HG02938 (cell line): ENCODE results near the gene SMNDC1.
"Not testable (repeated sequence)": the region's sequence is repeated elsewhere in the genome, so short reads cannot be mapped to it uniquely, and the experiment has no call there.

Source experiments
- ATAC-seq: cut with Tn5 transposase; IDR thresholded peaks from one replicate; pipeline ENCODE4 v1.9.1; 2021; ENCODE audit warnings: mild to moderate bottlenecking, moderate library complexity; ENCODE audit not compliant: unreplicated experiment

SMNDC1 gene

GRCh38 chr10:110304780-110305421 is at the start of gene SMNDC1:
Gene SMNDC1 (minus strand): TSS chr10:110304920. CDS start chr10:110303587, 1,333 bp downstream.
- ATAC-seq: peak; percentile 84

DNA sequence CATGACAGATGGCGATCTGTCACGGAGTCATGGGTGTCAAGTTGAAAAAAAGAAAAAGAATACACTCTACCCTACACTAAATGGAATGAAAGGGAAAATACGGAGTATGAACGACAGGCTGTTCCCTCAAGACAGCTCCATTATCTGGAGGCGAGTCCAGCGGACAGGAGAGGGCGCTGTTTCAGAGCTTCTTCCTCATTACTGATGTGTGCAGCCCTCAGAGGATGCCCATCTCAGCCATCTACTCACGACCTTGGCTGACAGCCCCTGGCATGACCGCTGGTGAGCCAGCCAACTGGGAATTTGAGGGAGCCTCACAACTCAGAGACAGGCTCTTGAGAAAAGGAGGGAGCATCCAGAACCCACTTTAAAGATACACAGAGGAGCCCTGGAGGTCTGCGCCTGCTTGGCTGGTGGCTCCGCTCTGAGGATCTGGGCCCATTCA is 49.6 kb upstream of the SMNDC1 start:
- ATAC-seq: no peak

GRCh38 chr10:110353244-110354119 is 48.8 kb upstream of the SMNDC1 start:
- ATAC-seq: no peak

DNA sequence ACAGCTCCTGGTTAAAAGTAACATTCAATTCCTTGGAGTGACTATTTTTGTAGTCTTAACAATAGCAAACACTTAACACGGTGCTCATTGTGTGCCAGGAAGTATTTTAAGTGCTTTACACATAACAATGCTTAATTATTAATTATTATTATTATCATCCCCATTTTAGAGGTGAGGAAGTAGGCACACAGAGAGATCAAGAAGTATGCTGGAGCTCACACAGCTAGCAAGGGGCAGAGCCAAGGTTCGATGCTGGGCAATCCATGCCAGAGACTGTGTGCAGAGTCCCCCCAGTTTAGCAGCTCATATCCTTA is 48.2 kb upstream of the SMNDC1 start:
- ATAC-seq: no peak

DNA sequence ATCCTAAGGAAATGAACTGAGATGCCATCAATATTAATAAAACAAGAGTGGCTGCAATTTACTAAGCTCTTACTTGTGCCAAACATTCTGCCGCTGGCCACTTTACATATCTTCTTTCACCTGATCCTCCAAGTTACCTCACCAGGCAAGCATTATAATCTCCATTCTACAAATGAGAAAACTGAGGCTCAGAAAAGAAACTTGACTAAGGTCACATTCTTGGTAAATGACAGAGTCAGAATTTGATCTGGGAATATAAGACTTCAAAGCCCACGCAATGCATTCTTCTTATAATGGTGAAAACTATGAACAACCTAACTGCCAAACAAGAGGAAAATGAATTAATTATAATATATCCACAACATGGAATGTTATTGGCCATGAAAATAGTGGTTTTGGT is 46.1 kb upstream of the SMNDC1 start:
- no peak for ATAC-seq

DNA sequence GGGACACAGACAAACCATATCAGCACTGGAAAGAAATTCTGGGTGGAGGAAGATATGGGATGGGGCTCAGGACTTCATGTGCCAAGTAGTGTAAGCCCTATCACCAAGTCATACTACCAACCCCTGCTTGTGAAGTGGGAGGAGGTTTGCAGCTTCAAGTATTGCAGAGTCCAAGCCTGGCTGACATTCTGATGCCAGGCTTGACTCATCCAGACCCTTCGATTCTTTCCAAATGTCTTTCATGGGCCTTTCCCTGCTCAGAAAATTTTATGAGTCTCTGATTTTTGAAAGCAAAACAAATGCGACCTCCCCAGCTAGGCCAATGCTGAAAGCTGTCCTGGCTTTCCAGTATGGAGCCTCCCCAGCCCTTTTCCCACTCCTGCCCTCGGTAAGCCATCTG is 45.1 kb upstream of the SMNDC1 start:
- ATAC-seq: no peak

DNA sequence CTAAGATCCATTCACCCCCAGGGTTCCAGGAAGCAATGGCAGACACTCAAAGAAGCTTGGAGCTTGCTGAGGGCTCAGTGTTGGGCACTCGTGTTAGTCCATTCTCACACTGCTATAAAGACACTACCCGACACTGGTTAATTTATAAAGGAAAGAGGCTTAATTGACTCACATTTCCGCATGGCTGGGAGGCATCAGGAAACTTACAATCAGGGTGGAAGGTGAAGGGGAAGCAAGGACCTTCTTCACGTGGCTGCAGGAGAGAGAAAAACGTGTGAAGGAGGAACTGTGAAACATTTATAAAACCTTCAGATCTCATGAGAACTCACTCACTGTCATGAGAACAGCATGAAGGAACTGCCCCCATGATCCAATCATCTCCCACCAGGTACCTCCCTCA is 44.7 kb upstream of the SMNDC1 start:
- ATAC-seq: no peak

DNA sequence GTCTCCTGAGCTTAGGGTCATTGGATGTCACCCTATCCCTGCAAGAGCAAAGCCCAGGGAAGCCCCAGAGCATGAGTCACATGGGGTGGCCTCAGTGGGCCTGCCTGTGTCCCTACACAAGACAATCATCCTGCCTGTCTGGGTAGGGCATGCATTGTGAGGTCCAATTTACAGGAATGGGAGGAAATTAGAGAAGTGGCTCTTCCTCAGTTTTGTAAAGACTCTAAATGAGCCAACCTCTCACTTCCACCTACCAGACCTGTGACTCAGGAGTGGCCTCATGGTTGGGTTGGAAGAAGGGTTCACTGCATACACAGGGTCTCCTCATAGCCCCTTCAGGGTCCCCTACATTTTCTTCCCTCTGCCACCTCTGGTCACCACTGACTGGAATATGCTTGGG is 43.6 kb upstream of the SMNDC1 start:
- no peak for ATAC-seq

DNA sequence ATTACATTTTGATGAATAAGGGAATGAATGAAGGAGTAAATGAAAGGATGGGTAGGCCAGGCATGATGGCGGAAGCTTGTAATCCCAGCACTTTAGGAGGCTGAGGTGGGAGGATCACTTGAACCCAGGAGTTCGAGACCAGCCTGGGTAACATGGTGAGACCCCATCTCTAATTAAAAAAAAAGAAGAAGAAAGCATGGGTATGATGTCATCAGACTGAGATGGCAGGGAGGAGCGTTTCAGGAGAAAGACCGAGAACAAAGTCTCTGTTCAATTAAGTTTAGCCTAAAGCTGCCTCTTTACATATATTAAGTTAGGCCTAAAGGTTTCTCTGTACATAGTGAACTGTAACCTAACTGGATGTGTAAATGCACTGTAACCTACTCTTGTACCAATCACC is 42.2 kb upstream of the SMNDC1 start:
- no peak for ATAC-seq

GRCh38 chr10:110345286-110345685 is 40.6 kb upstream of the SMNDC1 start:
- ATAC-seq: no peak

DNA sequence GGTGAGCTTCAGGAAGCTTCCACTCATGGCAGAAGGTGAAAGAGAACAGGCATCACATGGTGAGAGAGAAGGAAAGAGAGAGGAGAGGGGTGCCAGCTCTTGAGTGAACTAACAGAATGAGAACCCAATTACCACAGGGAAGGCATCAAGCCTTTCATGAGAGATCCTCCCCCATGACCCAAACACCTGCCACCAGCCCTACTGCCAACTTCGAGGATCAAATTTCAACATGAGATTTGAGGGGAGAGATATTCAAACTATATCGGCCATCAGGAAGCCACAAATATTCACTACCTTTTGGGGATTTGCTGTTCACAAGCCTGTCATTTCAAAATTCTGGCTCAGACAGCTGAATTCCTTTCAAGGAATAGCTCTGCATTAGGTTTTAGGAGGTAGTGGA is 39.9 kb upstream of the SMNDC1 start:
- ATAC-seq: no peak

GRCh38 chr10:110343947-110344346 is 39.2 kb upstream of the SMNDC1 start:
- ATAC-seq: no peak

GRCh38 chr10:110340816-110341215 is 36.1 kb upstream of the SMNDC1 start:
- no peak for ATAC-seq

GRCh38 chr10:110340122-110340521 is 35.4 kb upstream of the SMNDC1 start:
- no peak for ATAC-seq

GRCh38 chr10:110337906-110338305 is 33.2 kb upstream of the SMNDC1 start:
- ATAC-seq: no peak

GRCh38 chr10:110337401-110337800 is 32.7 kb upstream of the SMNDC1 start:
- ATAC-seq: no peak

GRCh38 chr10:110336111-110336721 is 31.5 kb upstream of the SMNDC1 start:
- ATAC-seq: no peak

DNA sequence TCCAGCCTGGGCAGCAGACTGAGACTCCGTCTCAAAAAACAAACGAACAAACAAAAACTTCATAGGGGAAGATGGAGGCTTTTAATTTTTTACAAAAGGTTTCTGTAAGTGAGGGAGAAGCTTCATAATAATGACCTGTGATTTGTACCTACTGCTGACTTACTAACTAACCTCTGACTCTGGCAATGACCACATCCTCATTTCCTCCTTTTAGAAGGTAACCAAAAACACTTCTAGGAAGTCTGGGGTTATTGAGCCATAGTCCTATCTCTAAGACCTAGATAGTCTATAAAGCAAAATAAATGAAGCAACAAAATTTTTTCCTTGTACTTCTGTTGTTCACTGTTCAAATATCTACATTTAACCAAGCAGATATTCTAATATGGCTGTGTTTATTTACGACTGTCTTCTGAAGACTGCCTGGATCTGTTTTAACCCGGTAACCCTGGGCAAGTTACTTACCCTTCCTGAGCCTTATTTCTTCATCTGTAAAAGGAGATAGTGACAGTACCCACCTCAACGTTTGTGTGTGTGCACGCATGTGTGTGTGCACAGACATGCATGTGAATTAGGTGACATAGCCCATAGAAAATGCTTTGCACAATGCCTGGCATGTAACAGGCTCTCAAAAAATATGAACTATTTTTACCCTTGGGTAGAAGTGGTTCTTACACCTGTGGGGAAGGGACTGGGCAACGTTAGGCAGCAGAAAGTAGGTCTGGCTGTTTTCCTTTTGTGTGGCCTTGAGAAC is 30.8 kb upstream of the SMNDC1 start:
- ATAC-seq: no peak

DNA sequence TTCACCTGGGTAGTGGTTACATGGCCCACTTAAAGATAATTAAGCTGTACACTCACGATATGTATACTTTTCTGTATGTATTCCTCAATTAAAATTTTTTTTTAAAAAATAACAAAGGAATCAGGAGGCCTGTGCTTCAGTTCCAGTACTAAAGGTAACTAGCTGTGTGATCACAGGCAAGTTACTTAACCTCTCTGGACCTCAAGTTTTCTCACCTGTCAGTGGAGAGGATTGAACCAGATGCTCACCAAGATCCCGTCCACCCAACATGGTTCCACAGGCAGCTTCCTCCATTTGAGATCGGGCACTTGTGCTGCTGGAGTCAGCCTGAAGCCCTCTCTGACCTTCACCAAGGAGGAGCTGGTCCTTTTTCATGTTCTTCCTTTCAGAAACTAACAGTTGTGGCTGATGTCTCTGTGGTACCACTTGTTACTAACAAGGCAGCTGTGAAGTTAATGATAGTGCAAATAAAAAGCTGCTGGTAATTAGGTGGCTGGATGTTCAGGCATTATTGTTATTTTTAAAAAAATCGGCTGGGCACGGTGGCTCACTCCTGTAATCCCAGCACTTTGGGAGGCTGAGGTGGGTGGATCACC is 29.4 kb upstream of the SMNDC1 start:
- ATAC-seq: no peak

DNA sequence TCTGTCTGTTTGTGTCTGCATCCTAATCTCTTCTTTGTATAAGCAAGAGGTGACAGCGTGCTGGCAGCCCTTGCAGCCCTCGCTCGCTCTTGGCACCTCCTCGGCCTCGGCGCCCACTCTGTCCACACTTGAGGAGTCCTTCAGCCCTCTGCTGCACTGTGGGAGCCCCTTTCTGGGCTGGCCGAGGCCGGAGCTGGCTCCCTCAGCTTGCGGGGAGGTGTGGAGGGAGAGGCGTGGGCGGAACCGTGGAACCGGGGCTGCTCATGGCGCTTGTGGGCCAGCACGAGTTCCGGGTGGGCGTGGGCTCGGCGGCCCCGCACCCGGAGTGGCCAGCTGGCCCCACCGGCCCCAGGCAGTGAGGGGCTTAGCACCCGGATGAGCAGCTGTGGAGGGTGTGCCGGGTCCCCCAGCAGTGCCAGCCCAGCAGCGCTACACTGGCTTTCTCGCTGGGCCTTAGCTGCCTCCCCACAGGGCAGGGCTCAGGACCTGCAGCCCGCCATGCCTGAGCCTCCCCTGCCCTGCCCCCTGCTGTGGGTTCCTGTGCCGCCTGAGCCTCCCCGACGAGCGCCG is 26.6 kb upstream of the SMNDC1 start:
- ATAC-seq: not testable (repeated sequence)

- no peak for ATAC-seq
These were observed 26.0 kb upstream of the SMNDC1 start for GRCh38 chr10:110330675-110331074.
